ENCODE measurements around the gene GFOD2. TPM values are rescaled to one million over a fixed set of nuclear protein-coding genes. Genes with fewer than 3 reads are reported as not detected.

GFOD2 gene
- polyA plus RNA-seq, 12 donors: 10.2 to 29.8 (median 13.1) TPM; not detected in 1

DNA sequence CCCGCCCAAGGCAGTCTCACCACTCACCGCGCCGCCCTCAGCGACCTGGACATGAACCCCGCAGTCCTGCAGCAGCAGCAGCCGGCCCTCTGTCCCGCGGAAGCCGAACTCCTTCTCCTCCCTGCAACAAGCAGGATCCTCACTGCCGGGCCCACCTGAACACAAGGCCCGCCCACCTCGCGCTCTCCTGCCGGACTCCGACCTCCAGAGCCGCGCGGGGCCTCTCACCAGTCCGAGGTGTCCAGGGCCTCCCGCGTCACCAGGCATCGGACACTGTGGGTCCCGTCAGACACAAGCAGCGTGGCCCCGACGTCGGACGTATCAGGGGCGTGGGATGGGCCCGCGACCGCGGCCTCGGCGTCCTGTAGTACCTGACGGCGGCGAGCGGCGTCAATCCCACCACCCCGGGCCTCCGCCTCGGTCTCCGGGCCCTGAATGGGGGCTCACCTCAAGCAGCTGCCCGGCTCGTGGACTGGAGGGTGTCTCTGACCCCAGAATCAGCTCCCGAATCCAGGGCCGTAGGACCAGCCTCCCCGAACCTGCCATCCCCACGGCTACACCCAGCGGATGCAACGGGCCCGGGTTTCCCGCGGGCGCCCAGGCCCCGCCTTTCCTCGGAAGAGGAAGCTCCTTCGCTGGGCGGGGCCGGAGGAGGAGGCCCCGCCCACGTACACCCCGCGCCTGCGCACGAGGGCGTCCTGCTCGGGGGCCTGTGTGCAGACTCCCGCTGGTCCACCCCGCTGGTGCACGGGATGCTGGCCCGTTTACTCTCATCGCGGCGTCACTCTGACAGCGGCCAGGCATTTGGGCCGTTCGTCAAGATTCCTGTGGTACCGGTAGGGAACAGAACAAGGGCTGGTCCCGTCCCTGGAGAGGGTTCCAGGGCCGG is 59.2 kb downstream of the GFOD2 start, which contains the start of gene ACD:
ACD (minus strand) TSS at position 586 of the 889 bp plus-strand sequence; CDS start at position 546, 40 bp downstream.
- peak; percentile 95 for DNase-seq

GRCh38 chr16:67658849-67659674 is 60.1 kb downstream of the GFOD2 start:
- no peak for DNase-seq

DNA sequence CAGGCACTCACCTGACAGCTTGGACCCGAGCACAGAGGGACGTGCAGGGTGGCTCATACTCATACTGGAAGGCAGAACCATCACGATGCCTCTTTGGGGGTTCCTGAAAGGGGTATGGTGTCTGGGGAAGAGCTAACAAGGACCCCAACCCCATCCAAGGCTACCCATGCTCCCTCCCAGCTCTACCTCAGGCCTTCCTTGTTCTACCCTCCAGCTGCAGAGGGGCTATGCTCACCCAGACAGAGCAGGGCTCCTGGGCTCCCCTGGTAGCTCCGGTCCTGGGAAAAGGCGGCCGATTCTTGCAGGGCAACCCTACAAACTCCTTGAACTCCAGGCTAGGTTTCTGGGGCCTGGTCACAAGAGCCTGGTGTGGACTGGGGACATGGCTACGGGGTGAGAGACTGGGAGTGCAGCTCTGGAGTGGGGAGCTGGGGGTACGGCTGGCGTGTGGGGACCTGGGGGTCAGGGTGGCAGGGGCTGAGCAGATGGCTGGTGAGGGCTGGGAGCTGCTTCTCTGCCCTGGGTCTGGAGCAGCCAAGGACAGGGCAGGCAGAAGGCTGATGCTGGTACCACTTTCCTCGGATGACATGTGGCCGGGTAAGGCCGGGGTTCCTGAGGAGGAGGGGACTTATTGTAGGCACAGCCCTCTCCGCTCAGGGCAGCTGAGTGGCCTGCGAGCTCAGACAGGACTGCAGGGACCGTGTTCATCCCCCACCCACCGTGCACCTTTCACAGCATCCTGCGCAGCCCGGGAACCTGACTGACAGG is 61.2 kb downstream of the GFOD2 start:
- DNase-seq: no peak

GRCh38 chr16:67657017-67657608 is 62.0 kb downstream of the GFOD2 start:
- no peak for DNase-seq

GRCh38 chr16:67656344-67657016 is 62.6 kb downstream of the GFOD2 start:
- DNase-seq: no peak

DNA sequence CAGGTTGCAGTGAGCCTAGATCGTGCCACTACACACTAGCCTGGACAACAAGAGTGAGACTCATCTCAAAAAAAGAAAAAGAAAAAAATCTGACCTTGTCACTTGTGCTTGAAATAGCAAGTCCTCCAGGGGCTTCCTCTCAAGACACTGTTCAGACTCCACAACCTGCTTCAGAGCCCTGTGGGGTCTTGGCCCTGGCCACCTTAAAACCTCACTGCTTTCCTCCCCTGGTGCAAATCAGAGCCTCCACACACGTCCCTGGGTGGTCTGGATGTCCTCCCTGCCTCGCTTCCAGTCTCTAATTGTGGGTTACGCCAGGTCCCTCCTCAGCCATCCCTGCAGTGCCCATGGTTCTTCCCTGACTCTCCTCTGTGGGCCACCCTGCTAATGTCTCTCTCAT is 63.8 kb downstream of the GFOD2 start:
- no peak for DNase-seq

DNA sequence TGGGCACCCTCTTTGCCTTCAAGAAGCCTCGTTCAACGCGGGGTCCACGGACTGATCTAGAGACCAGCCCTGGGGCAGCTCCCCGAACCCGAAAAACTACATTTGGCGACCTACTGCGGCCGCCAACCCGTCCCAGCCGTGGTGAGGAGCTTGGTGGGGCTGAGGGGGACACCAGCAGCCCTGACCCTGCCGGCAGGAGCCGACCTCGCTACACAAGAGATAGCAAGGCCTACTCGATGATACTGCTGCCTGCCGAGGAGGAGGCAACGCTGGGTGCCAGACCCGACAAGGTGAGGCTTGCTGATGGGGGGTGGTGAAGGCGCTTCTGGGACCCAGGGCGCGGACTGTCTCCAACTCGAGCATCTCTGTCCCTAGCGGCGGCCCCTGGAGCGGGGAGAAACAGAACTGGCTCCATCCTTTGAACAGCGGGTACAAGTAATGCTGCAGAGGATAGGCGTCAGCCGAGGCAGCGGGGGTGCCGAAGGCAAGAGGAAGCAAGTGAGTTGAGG is 64.7 kb downstream of the GFOD2 start:
- no peak for DNase-seq

DNA sequence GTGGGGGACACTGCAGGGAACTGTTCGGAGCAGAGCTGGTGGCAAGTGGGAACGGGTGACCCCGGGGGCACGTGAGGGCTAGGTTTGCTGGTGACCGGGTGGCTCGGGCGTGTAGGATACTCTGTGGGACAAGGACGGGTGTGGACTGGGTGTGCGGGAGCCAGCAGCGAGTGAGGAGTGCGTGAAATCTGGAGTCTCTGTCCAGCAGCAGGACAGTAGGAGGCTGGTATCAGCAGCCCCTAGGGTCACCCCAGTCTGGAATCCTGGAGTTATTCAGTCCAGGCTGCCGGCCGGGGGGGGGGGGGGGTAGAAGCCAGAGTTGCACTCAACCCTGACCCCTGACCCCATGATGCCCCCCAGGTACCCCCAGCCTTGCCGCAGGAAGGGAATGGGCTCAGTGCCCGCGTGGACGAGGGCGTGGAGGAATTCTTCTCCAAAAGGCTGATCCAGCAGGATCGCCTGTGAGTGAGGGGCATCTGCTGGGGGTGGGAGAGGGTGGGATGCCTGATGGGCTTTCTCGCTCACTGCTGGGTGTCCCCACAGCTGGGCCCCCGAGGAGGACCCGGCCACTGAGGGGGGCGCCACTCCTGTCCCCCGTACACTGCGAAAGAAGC is 65.2 kb downstream of the GFOD2 start:
- no peak for DNase-seq

DNA sequence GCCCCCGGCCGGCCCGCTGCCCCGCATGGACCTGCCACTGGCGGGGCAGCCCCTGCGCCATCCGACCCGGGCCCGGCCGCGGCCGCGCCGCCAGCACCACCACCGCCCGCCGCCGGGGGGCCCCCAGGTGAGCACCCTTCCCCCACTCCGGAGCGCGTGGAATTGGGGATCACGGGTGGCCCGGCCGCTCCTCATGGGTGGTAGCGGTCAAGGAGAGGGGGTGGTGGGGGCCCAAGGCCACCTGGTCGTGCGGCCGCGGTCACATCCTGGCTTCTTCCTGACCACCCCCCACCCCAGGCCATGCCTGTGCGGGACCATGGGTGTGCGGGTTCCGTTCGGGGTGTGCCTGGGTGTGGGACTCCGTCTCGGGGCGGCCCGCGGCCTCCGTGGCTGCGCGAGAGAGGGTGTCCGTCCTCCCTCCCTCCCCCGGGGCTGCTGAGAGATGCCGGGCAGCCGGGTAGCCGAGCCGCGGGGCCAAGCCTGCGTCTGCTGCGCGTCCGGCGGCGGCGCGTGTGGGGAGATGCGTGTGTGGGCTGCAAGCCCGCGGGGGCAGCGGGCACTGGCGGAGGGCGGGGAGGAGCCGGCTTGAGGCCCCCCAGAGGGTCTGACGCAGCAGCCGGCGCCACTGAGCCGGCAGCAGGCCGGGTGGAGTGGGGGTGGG is 65.9 kb downstream of the GFOD2 start:
- no peak for DNase-seq

- DNase-seq: no peak
These were observed 66.5 kb downstream of the GFOD2 start for GRCh38 chr16:67652578-67653127.

DNA sequence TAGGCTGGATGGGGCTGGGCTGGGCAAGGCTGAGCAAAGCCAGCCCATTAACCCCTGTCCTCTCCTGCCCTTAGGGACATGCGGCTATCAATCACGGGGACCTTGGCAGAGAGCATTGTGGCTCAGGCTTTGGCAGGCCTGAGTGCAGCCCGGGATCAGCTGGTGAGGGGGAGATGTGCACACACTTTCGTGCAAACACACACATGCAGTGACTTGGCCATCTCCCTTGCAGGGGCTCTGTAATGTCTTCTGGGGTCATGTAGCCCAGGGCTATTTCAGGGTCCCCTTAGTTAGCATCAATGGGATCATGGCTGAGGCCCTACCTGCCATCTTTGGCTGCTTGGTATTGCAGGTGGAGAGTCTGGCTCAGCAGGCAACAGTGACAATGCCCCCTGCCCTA is 67.3 kb downstream of the GFOD2 start:
- DNase-seq: no peak

DNA sequence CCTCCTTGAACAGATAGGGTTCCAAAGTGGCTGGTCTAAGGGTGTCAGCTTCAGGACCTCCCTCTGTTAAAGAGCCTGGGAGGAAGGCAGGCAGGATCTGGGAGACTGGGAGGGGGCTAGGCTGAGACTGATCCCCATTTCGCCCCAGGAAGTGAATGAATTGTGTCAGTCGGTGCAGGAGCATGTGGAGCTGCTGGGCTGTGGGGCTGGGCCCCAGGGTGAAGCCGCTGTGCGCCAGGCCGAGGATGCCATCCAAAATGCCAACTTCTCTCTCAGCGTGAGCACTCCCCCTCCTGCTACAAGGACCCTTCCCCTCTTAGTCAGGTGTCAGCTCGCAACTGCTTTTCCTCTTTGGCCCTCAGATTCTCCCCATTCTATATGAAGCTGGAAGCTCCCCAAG is 68.1 kb downstream of the GFOD2 start:
- no peak for DNase-seq

- no peak for DNase-seq
These were observed 69.1 kb downstream of the GFOD2 start for GRCh38 chr16:67650023-67650422.

DNA sequence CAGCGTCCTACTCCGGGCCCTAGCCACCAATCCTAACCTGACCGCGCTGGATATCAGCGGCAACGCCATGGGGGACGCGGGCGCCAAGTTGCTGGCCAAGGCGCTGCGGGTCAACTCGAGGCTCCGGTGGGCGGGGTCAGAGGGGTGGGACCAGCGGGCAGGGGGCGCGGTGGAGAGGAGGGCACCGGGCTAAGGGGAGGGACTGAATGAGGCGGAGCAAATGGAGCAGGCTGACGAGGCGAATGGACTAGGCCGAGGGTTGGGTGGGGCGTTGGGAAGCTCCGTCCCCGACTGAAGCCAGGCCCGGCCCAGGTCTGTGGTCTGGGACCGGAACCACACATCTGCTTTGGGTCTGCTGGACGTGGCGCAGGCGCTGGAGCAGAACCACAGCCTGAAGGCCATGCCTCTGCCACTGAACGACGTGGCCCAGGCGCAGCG is 69.6 kb downstream of the GFOD2 start:
- DNase-seq: no peak

DNA sequence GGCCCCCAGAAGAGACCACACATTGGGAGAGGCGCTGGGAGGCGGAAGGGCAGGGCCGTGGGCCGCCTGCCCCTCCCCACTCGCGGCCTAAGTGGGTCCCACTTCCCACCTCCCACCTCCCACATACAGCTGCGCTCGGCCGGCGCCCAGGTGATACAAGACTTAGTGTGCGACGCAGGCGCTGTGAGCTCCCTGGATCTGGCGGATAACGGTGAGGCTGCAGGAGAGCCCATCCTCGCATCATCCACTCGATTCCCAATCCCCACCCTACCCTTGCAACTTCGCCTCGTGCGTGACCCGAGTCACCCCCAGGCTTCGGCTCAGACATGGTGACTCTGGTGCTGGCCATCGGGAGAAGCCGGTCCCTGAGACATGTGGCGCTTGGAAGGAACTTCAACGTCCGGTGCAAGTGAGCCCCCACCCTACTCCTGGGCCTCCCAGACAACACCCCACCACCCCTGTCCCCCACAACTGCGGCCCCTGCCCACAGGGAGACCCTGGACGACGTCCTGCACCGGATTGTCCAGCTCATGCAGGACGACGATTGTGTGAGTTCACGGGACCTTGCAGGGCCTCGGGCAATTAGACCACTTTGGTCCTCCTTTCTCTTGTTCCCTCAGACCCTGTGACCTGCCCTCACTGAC is 70.2 kb downstream of the GFOD2 start:
- DNase-seq: no peak

DNA sequence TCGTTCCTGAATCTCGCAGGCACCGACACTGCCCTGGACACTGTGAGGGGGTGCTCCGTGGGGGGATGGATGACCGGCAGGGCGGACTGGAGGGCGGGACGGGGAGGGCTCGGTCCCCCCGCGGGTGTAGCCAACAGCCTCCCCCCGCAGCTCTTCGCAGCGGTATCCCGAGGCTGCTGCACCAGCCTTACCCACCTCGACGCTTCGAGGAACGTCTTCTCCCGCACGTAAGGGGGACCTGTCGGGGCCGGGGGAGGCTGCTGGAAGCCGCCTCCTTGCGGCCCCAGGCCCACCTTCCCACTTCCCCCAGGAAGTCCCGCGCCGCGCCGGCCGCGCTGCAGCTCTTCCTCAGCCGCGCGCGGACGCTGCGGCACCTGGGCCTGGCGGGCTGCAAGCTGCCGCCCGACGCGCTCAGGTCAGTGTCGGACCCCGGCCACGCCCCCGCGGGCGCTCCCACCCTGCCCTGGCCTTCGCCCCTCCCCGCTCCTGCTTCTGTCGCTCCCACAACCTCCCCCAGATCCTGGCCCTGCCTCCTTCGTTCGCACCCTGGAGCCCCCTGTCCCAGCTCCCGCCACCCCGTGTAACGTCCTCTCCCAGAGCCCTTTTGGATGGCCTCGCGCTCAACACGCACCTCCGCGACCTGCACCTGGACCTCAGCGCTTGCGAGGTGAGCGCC is 70.9 kb downstream of the GFOD2 start:
- no peak for DNase-seq

DNA sequence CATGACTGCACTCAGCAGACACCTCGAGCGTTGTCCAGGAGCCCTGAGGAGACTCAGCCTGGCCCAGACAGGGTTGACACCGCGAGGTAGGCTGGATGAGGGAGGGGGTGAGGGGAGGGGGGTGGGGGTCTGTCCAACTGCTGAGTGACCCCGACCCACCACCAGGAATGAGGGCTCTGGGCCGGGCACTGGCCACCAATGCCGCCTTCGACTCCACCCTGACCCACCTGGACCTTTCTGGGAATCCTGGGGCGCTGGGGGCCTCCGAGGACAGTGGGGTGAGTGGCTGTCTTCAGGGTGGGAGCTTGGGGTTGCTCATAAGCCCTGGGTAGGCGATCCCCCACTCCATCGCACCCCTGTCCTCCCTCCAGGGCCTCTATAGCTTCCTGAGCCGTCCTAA is 71.4 kb downstream of the GFOD2 start:
- DNase-seq: no peak

GRCh38 chr16:67647111-67647651 is 71.9 kb downstream of the GFOD2 start:
- no peak for DNase-seq
